ENCODE results near the gene FRAT1. TPM values are rescaled to one million over a fixed set of nuclear protein-coding genes. Genes with fewer than 3 reads are reported as not detected.

The FRAT1 gene
- total RNA-seq, 1 donor from 2014 or later = 1.6 TPM

DNA sequence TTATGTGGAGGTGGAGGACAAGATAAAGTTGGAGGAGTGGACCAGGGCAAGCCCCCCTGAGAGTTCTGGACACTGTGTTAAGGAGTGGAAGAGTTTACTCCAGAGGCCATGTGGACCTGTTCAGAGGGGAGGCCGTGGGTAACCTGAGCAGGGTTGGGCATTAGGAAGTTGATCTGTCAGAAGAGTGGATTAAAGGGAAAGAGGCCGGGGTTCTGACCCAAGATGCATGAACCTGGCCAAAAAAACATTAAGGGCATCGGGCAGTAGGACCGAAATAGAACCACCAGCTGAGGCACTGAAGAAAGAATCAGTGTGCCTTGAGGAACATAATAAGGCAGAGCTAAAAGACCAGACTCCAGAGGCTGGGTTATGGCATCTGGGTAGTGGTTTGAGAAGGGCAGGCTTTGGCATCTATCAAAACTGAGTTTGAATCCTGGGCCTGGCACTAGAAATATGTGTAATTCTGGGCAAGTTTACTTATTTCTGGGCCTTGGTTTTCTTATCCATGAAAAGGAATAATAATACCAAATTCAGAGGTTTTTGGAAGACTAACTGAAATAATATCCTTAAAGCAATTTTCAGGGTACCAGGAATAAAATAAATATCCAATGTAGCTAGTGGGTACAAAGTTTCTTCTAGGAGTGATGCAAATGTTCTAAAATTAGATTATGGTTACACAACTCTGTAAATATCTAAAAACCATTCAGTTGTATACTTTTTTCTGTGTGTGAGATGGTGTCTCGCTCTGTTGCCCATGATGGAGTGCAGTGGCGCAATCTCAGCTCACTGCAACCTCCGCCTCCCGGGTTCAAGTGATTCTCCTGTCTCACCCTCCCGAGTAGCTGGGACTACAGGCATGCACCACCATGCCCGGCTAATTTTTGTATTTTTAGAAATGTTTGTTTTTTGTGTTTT lies 10.9 kb upstream of the FRAT1 start:
- peak; percentile 8 for DNase-seq

DNA sequence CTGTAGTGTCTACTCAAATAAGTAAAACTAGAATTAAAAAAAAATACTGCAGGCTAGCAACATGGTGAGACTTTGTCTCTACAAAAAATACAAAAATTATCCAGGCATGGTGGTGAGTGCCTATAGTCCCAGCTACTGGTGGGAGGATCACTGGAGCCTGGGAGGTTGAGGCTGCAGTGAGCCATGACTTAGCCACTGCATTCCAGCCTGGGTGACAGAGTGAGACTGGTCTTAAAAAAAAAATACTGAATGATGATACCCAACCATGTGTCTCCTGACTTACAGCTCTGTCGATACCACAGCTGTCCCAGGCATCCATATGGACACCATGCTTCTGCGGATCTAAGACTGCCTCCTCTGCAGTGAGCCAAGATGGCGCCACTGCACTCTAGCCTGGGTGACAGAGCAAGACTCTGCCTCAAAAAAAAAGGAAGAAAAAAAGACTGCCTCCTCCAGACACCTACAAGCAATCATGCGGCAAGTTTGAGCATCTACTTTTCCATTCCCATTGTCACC lies 7.9 kb upstream of the FRAT1 start:
- DNase-seq = no peak

DNA sequence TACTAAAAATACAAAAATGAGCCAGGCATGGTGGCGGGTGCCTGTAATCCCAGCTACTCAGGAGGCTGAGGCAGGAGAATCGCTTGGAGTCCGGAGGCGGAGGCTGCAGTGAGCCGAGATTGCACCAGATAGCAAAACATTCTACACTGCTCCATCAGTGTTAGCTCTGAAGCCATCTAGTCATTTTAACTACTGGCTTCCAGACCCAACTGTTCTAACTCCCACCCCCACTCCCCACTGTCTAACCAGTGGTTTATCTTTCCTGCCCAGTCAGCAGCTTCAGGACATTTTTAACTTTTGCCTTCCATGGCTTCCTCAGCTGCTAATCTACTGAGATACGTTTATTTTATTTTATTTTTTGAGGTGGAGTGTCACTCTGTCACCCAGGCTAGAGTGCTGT lies 6.2 kb upstream of the FRAT1 start:
- DNase-seq = no peak

DNA sequence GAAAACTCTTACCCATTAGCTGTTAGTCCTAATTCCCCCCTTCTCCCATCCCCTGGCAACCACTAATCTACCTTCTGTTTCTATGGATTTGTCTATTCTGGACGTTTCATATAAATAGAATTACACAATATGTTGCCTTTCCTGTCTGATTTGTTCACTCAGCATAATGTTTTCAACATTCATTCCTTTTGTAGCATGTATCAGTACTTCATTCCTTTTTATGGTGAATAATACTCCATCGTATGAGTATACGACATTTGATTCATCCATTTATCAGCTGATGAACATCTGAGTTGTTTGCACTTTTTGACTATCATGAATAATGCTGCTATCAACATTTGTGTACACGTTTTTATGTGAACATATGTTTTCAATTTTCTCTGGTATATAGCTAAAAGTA lies 4.4 kb upstream of the FRAT1 start:
- no peak for DNase-seq

DNA sequence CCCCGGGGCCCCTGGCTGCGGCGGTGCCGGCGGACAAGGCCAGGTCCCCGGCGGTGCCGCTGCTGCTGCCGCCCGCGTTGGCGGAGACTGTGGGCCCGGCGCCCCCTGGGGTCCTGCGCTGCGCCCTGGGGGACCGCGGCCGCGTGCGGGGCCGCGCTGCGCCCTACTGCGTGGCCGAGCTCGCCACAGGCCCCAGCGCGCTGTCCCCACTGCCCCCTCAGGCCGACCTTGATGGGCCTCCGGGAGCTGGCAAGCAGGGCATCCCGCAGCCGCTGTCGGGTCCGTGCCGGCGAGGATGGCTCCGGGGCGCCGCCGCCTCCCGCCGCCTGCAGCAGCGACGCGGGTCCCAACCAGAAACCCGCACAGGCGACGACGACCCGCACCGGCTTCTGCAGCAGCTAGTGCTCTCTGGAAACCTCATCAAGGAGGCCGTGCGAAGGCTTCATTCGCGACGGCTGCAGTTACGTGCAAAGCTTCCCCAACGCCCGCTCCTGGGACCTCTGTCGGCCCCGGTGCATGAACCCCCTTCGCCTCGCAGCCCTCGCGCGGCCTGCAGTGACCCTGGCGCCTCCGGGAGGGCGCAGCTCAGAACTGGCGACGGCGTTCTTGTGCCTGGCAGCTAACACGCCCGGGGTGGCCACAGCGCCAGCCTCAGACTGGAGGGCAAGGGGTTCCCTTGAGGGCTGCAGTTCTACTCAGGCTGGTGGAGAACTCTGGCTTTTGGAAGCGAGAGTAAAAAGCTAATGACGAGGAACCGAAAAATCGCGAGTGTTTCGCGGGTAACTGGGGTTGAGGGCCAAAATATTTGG lies 804 bp downstream of the FRAT1 start:
- DNase-seq = peak; percentile 45

GRCh38 chr10:97320480-97321031 lies 1.5 kb downstream of the FRAT1 start:
- DNase-seq = no peak

GRCh38 chr10:97321032-97321803 lies 2.1 kb downstream of the FRAT1 start:
- DNase-seq = peak; percentile 86

GRCh38 chr10:97321804-97322190 lies 2.7 kb downstream of the FRAT1 start:
- peak; percentile 70 for DNase-seq

- DNase-seq = no peak
Measured at GRCh38 chr10:97323501-97323900, 4.4 kb downstream of the FRAT1 start.

GRCh38 chr10:97325754-97326153 lies 6.7 kb downstream of the FRAT1 start:
- DNase-seq = no peak

- DNase-seq = no peak
Measured at GRCh38 chr10:97327348-97328294, 8.6 kb downstream of the FRAT1 start.

GRCh38 chr10:97328646-97329453 lies 9.8 kb downstream of the FRAT1 start:
- DNase-seq = no peak

GRCh38 chr10:97329766-97330165 lies 10.7 kb downstream of the FRAT1 start:
- no peak for DNase-seq

- no peak for DNase-seq
Measured at GRCh38 chr10:97331153-97331703, 12.2 kb downstream of the FRAT1 start.

- DNase-seq = peak; percentile 70
Measured at GRCh38 chr10:97332591-97333350, 13.7 kb downstream of the FRAT1 start.

- DNase-seq = no peak
Measured at GRCh38 chr10:97333351-97333600, 14.2 kb downstream of the FRAT1 start.

DNA sequence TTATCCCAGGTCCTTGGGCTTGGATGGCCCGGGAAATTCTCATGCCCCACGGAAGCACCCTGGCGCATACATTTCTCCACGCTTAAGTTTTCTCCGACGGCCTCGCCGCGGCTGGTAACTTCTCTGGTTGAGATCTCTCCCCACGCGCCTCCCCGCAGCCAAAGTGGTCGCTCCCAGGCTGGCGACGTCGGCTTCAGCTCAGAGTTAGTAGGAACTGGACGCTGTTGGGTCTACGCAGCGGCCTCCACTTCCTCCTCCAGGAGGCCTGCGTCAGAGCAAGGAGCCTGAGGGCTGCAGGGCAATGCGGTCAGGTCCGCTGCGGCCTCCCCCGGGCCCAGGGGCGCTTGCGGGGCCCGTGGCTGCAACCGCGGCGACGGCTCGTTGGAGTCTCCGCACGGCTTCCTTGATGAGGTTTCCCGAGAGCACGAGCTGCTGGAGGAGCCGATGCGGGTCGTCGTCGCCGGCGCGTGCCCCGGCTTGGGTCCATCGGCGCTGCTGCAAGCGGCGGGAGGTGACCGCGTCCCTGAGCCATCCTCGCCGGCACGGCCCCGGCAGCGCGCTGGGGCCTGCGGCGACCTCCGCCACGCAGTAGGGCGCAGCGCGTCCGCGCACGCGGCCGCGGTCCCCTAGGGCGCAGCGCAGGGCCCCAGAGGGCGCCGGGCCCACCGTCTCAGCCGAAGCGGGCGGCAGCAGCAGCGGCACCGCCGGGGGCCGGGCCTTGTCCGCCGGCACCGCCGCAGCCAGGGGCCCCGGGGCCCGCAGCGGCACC lies 14.7 kb downstream of the FRAT1 start:
- peak; percentile 57 for DNase-seq

All from tongue (tissue), 2 donors.